ENCODE measurements around the gene CCL16.

DNA sequence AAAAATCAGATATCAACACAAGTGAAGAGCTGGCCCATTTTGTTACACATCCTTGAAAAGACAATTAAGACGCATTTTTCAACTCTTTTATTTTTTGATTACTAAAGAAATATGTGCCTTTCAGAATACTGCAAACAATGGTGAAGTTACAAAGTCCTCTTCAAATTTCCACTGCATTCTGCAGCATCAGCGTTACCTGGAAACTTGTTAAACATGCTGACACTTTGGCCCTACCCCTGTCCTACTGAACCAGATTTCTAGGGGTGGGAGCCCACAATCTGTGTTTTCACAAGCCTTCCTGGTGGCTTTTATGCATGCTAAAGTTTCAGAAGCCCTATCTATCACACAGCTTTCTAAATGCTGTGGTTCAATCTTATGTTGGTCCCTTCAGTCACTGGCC lies 9.8 kb upstream of the CCL16 start:
- no peak for TF ChIP-seq SUZ12 (IDR thresholded peaks at IDR 0.05; ENCODE audit: extremely low read depth, insufficient read depth, insufficient read length)
- TF ChIP-seq ZNF274 (IDR thresholded peaks at IDR 0.05; ENCODE audit: low read depth, low read length), result no peak
